HL-60/S4 treated with retinoic acid at 250 ng/mL for 4 days and 3 days (cell line): ENCODE results near the gene SLC25A3.
"Not testable (repeated sequence)": the region's sequence is repeated elsewhere in the genome, so short reads cannot be mapped to it uniquely, and the experiment has no call there.

Experiments used
- in situ Hi-C: fragments of 300-500 bp; cut with MboI; formaldehyde crosslinking; loops from 2 replicates; pipeline ENCODE4 v1.7.0; 2022; ENCODE audit warnings: low sequenced_read_pairs

SLC25A3 gene

GRCh38 chr12:98594050-98594835 is 757 bp downstream of the SLC25A3 start:
- in situ Hi-C loops, result no loop called here

GRCh38 chr12:98595243-98595988 is 1.9 kb downstream of the SLC25A3 start:
- in situ Hi-C loops, result no loop called here

- in situ Hi-C loops, result not testable (repeated sequence)
Observed at GRCh38 chr12:98597313-98597712, 3.8 kb downstream of the SLC25A3 start.

- in situ Hi-C loops, result no loop called here
Observed at GRCh38 chr12:98601924-98602323, 8.4 kb downstream of the SLC25A3 start.

- in situ Hi-C loops, result no loop called here
Observed at GRCh38 chr12:98606359-98606988, 13.0 kb downstream of the SLC25A3 start.

DNA sequence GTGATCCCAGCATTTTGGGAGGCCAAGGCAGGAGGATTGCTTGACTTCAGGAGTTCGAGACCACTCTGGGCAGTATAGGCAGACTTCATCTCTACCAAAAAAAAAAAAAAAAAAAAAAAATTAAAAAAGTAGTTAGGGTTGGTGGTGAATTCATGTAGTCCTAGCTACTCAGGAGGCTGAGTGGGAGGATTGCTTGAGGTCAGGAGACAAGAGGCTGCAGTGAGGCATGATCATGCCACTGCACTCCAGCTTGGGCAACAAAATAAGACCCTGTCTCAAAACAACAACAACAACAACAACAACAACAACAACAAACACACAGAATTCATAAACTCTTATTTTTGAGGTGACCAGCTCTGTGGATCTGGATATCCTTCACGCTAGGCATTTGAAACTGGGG is 17.1 kb downstream of the SLC25A3 start:
- in situ Hi-C loops, result no loop called here

DNA sequence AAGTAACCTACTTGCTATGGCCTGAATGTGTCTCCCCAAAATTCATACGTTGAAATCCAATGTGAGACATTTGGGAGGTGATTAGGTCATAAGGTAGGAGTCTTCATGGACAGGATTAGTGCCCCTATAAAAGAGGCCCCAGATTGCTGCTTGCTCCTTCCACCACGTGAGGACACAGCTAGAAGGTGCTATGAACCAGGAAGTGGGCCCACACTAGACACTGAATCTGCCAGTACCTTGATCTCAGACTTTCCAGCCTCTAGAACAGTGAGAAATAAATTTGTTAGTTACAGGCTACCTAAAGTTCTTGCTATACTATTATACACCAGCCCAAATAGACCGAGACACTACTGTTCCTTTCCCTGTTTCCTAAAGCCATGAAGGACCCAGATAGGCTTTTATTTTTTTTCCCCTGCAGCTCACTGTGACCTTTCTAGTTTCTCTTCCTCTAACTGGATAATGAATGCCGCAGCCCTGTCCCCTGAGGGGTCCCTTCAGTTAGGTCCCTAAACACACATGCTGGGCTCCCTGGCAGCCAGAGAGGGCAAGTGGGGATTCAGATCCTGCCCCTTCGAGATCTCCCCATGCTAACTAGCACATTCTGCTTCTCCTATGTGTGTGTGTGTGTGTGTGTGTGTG is 19.3 kb downstream of the SLC25A3 start:
- in situ Hi-C loops, result no loop called here

DNA sequence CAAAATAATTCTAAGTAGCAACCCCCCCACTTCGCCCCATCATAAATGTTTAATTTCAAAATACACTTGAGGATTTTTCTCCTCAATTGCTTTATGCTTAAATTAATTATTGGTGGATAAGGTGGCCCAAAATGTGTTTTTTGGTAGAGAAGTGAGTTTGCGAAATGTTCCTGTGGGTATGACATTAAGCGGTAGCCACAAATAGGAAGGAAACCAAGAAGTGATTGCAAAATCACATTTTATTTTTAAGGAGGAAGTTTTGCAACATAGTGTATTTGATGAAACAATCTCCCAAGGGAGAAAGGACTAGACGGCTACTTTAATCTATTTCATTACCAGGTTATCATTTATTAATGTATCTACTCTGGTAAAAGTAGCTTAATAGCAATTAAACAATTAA is 25.5 kb downstream of the SLC25A3 start:
- in situ Hi-C loops, result no loop called here

DNA sequence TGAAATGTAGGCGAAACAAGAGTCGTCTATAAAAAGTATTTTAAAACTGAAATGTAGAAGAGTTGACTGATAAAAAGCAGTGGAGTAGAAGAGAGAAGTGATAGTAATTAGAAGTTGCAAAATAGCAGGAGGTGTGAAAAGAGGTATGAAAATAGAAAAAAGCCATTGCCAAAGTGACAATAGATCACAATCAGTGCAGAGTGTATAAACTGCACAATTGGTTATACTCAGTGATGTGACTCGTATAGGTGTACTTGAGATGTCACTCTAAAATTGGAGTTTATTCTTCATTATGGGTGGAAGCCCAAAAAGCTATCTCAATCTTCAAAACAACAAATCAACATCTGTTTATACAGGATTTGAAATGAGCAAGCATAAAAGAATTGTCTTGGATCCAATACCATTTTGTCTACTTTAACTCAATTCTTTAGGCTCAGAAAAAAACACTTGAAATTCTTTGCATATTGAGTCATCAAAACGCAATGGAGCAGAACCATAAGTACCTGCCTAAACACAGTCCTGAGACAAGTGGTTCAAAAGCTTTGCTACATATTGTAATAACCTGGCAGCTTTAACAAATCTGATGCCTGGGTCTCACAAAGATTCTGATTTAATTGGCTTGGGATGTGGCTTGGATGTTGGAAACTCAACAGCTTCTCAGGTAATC is 42.3 kb downstream of the SLC25A3 start:
- in situ Hi-C loops, result no loop called here

- in situ Hi-C loops, result no loop called here
Observed at GRCh38 chr12:98637068-98637467, 43.6 kb downstream of the SLC25A3 start.

DNA sequence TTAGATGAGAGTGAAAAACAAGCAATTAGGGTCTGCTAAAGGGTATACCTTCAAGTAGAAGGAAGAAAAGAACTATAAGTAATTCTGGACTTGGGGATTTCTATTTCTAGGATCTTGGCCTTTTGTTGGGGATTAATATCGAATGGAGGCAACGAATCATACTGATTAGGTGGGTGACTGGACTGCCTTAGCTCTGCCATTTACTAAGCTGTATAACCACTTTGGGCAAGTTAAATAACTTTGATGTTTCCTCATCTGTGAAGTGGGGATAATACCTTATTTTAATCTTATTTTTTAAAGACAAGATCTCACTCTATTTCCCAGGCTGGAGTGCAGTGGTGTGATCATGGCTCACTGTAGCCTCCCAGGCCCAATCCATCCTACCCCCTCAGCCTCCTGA is 44.5 kb downstream of the SLC25A3 start:
- in situ Hi-C loops, result no loop called here

GRCh38 chr12:98639491-98639890 is 46.0 kb downstream of the SLC25A3 start:
- in situ Hi-C loops, result no loop called here

- in situ Hi-C loops, result not testable (repeated sequence)
Observed at GRCh38 chr12:98642801-98643200, 49.3 kb downstream of the SLC25A3 start.

DNA sequence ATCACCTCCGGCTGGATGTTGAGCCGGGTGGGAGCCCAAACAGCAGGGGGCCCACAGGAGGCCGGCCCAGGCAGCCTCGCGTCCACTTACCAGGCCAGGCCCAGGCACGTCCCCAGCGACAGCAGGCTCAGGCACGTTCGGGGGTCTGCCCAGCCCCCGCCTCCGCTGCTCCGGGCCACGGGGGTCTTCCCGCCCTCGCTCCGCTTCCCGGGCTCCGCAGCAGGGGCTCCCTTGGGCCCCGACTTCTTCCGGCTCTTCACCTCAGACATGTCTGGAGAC is 50.9 kb downstream of the SLC25A3 start:
- in situ Hi-C loops, result no loop called here

DNA sequence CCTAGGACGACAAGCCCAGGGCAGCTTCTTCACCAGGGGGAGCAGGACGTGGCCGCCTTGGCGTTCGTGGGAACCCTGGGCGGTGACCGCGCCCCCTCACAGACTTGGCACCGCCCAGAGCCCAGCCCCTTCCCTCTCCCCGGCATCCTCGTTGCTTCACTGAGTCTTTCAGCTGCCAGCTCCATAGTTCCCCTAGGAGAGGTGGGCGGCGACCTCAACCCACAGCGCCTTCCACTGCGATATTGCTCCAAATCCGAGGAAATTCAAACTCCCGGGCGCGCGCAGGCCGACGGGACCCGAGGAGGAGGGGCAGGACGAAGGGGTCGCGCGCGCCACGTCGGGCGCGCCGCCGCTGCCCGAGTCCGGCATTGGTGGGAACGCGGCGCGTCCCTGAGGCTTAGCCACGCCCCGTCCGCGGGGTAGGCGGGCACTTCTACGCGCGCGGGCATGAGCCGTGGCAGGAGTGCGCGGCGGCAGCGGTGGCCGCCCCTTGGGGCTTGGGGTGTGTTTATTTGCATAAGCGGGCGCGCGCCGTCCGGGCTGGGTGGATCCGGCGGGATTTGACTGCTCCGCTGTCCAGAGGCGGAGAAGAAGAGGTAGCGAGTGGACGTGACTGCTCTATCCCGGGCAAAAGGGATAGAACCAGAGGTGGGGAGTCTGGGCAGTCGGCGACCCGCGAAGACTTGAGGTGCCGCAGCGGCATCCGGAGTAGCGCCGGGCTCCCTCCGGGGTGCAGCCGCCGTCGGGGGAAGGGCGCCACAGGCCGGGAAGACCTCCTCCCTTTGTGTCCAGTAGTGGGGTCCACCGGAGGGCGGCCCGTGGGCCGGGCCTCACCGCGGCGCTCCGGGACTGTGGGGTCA is 51.5 kb downstream of the SLC25A3 start, which contains the start of the genes APAF1 and IKBIP:
Gene APAF1, plus strand, starts transcription at position 579 of the 860 bp plus-strand sequence. CDS start 3,070 bp downstream, outside the sequence.
Gene IKBIP, minus strand, starts transcription at position 77 of the 860 bp plus-strand sequence. CDS start 87 bp downstream, outside the sequence.
- in situ Hi-C loops, result no loop called here

DNA sequence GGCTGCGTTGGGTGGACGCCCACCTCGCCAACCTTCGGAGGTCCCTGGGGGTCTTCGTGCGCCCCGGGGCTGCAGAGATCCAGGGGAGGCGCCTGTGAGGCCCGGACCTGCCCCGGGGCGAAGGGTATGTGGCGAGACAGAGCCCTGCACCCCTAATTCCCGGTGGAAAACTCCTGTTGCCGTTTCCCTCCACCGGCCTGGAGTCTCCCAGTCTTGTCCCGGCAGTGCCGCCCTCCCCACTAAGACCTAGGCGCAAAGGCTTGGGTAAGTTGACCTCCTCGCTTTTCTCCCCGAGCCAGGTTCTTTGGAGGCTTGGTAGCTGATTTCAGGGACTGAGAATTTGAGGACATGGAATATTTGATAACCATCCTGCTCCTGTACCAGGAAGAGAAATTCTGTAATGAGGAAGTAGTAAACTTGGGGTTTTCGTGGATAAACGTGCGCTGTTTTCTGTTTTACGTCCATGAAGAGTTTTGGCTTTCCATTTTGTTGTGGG is 52.1 kb downstream of the SLC25A3 start:
- in situ Hi-C loops, result no loop called here

DNA sequence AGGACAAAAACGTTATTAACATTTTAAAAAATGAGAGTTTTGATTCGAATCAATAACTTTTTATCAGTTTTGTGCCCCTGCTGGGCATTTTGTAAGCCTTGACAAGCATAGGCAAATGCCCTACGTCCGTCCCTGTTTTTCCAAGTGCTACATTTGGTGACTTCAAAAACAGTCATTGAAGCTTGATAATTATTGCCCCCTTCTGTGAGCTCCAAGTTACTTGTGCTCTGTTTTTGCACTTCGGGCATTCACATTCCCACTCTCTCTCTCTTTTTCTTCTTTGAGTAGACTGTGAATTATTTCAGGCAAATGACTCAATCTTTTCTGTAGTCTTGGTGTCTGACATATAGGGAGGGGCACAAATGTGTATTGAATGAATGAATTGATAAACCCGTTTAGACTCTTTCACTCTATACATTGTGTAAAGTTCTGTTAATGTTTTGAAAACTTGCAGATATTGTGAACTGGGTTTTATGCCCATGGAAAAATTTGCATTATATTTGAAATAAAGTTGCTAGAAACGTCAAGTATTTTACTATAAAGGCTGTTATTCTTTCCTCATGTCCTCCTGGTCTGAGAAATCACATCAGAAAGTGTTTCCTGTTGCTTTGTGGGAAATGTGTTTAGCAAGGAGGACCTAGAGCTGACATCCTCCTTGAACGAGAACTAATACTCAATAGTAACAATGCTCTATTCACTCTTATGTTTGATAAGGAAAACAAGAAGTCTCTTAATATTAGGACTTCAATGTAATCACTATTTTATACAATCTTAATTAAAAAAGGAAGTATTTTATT is 53.0 kb downstream of the SLC25A3 start:
- in situ Hi-C loops, result no loop called here

DNA sequence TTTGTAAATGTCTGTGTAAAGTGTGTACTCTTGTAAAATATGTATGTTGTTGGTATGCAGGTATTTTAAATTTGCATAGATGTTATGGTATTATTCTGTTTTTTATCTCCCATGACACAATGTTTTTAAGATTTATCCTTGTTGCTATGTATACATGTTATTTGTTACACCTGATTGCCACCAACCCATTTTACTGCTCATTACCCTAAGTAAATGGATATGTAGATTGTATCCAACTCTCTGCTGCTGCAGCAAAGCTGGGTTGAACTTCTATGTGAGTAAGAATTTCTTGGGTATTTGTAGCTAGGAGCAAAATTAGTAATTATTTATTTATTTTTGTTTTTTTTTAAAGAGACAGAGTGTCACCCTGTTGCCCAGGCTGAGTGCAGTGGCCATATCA is 57.8 kb downstream of the SLC25A3 start:
- in situ Hi-C loops, result no loop called here
